Ureter (tissue), 1 donor: ENCODE measurements around the gene PYDC2. TPM values are rescaled to one million over a fixed set of nuclear protein-coding genes. Genes with fewer than 3 reads are reported as not detected.

Experiments
- DNase-seq: peaks from one replicate; pipeline ENCODE4 v3.0.0-alpha.2; 2020; ENCODE audit warnings: low spot score
- total RNA-seq: library from RNA; stranded (reverse); gene quantifications from one replicate; pipeline ENCODE4 v1.2.4, GENCODE V29; 2023
- donor health status: DM: yes; HTN: yes; CAD: no.

PYDC2 gene
- not detected for total RNA-seq

DNA sequence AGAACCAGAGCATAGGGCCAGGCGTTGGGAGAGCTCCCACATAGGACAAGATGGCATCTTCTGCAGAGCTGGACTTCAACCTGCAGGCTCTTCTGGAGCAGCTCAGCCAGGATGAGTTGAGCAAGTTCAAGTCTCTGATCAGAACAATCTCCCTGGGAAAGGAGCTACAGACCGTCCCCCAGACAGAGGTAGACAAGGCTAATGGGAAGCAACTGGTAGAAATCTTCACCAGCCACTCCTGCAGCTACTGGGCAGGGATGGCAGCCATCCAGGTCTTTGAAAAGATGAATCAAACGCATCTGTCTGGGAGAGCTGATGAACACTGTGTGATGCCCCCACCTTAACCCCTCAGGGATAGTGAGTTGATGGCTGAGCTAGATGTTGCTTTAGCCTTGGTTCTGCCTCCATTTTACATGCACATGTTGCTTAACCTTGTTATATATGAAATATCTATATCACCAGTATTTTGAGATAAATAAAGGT, at the start of gene PYDC2:
TSS of gene PYDC2 (plus strand) at position 51 of the 483 bp plus-strand sequence. CDS start at position 51, 0 bp downstream.
- DNase-seq, result no peak

DNA sequence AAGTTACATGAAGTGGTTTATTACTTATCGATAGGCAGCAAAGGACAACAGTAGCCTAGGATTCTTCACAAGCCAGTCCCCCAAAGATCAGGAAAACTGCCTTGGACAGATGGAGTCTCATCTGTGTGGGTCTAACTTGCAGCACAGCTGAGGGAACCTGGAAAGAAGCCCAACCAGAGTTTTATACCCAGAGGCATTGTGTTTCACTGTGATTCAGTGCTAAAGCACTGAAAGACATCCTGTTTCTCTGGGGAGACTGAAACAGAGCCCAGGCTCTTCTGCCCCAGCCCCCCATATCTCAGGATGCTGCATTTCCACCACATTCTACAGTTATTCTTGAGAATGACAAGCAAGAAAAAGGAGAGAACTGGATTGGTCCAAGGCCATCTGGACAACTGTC, 48.2 kb upstream of the PYDC2 start:
- no peak for DNase-seq

DNA sequence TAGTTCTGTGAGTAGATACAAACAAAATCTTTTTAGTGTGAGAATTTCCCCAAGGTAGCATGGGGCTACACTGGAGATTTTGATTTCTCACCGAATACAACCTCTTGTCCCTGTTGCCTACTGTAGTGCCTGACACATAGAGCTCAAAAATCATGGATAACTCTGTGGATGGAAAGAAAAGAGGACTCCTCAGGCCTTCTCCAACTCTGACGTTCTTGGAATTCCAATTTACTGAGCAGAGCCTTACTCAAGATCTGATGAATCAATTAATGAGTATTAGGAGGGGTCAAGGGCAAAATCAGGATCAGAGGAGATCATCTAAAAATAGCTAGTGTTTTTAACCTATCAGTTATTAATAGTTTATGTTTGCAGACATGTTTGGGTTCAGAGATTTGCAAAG, 46.7 kb upstream of the PYDC2 start:
- no peak for DNase-seq

DNA sequence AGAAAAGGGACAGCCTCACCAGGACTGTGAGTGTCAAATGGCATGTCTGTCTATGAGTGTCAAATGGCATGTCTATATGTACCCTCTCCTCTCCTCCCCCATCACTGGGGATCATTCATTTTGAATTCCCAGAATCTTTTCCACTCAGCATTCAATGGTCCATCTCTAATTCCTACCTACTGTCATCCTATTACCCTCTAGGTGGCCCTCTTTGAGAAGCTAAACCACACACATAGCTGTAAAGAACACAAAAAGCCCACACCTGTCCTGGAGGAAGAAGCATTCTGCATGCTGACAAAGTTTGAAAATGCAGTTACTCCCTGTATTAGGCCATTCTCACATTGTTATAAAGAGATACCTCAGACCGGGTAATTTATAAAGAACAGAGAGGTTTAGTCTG, 46.2 kb upstream of the PYDC2 start:
- no peak for DNase-seq

DNA sequence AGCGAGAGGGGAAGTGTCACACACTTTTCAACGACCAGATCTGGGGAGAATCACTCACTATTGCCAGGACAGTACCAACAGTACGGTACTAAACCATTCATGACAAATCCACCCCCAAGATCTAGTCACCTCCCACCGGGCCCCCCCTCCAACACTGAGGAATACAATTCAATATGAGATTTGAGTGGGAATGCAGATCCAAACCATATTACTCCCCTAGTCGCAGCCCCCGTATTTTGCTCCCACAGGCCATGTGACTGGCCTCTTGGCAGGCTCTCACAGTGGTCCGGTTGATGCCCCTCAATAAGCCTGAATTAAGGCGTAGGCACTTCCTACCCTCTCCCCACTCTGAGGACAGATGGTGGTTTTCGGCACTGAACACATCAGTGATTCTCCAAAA, 45.4 kb upstream of the PYDC2 start:
- no peak for DNase-seq

DNA sequence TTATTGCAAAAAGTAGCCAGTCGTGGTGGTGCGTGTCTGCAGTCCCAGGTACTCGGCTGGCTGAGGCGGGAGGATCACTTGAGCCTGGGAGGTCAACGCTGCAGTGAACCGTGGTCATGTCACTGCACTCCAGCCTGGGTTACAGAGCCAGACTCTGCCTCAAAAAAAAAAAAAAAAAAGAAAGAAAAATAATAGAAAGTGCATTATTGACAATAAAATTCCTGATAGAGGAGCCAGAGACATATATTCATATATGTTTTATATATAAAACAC, 43.6 kb upstream of the PYDC2 start:
- no peak for DNase-seq

- no peak for DNase-seq
These were observed 40.2 kb upstream of the PYDC2 start for GRCh38 chr3:191420771-191421170.

GRCh38 chr3:191424881-191425280, 36.1 kb upstream of the PYDC2 start:
- no peak for DNase-seq

DNA sequence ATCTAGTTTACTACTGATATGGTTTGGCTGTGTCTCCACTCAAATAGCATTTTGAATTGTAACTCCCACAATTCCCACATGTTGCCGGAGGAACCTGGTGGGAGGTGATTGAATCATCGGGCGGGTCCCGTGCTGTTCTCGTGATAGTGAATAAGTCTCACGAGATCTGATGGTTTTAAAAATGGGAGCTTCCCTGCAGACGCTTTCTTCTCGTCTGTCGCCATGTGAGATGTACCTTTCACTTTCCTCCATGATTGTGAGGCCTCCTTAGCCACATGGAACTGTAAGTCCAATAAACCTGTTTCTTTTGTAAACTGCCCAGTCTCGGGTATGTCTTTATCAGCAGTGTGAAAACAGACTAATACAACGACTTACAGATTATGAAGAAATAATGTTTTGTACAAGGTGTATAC, 35.6 kb upstream of the PYDC2 start:
- DNase-seq, result no peak

- no peak for DNase-seq
These were observed 34.7 kb upstream of the PYDC2 start for GRCh38 chr3:191426311-191426710.

GRCh38 chr3:191428177-191428576, 32.8 kb upstream of the PYDC2 start:
- DNase-seq, result no peak

- no peak for DNase-seq
These were observed 30.9 kb upstream of the PYDC2 start for GRCh38 chr3:191430103-191430502.

GRCh38 chr3:191431160-191431822, 29.7 kb upstream of the PYDC2 start:
- DNase-seq, result no peak

DNA sequence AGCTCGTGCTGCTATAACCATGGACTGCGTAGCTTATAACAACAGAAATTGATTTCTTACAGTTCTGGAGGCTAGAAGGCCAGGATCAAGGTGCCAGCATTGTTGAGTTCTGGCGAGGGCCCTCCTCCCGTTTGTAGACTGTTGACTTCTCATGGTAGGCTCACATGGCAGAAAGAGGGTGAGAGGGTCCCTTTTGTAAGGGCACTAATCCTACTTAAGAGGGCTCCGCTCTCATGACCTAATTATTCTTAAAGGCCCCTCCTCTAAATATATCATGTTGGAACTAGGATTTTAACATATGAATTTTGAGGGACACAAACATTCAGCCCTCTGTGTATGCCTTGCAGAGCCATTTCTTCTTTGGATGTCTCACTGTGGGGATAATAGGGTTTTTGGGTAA, 28.8 kb upstream of the PYDC2 start:
- DNase-seq, result no peak

DNA sequence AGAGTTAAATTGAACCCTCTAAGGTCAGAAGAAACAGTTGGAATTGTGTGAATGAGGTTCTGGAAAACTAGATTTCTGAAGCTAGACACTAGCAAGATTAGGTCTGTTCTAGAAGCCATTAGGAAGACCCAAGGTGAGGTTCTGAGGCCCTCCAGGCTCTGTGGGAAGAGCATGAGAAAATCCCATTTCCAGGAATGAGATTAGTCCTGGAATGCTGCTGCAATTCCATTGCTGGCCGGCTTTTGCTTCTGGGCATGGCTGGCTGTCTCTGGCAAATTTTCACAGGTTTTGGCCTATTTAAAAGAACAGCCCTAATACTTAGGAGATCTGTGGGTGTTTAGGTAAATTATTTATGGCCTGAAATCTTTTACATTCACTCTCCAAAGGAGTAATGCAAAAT, 26.9 kb upstream of the PYDC2 start:
- no peak for DNase-seq

DNA sequence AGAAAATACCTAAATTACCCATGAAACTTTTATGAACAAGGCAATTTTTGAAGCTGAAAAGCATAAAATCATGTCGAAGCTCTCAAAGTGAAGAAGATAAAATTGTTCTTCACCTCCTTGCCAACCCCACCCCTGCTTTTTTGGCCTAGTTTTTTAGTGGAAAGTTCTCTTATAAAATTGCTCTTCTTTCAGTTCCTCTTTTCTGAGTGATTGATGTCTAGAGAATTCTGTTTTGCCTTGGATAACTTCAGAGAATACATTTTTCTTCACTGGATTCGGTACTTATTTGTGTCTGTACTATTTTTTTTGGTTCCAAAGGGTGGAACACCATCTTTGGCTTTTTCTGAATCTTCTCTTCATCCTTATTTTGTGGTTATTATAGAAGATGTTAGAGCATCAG, 25.0 kb upstream of the PYDC2 start:
- DNase-seq, result no peak

DNA sequence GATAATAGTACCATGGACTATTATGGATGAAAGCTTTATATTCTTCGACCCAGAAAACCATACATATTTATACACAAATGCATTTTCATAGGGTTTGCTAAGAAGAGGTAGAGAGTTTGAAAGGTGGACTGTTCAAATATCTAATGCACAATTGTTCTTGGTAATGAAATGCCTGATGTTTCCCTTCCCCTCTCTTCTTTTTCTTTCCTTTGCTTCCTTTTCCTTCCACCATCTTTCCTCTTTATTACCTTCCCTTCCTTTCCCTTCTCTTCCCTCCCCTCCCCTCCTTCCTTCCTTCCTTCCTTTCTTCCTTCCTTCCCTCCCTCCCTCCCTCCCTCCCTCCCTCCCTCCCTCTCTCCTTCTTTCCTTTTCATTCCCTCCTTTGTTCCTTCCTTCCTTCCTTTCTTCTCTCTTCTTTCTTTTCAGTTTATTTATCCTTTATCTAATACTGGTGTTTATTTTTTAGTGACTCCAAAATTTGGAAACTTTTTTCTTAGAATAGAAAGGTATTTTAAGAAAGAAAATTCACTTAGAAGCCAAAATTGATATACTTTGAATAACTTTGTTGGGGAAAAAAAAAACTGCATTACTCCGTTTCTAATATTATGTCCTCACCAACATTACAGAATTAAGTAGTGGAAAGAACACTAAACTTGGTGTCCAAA, 22.7 kb upstream of the PYDC2 start:
- DNase-seq, result no peak

DNA sequence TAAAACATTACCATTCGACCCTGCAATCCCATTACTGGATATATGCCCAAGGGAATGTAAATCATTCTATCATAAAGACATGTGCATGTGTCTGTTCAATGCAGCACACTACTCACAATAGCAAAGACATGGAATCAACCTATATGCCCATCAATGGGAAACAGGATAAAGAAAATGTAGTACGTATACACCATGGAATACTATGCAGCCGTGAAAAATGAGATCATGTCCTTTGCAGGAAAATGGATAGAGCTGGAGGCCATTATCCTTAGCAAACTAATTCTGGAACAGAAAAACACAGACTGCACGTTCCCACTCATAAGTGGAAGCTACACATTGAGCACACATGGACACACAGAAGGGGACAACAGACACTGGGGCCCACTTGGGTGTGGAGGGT, 20.4 kb upstream of the PYDC2 start:
- DNase-seq, result no peak

GRCh38 chr3:191441687-191442086, 19.3 kb upstream of the PYDC2 start:
- no peak for DNase-seq

GRCh38 chr3:191444569-191444968, 16.4 kb upstream of the PYDC2 start:
- no peak for DNase-seq

DNA sequence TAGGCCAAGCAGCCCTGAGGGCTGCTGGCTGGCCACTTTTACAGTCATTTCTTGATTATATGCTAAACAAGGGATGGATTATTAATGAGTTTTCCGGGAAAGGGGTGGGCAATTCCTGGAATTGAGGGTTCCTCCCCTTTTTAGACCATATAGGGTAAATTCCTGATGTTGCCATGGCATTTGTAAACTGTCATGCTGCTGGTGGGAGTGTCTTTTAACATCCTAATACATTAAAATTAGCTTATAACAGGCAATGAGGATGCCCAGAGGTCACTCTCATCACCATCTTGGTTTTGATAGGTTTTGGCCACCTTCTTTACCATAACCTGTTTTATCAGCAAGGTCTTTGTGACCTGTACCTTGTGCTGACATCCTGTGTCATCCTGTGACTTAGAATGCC, 11.7 kb upstream of the PYDC2 start:
- no peak for DNase-seq

GRCh38 chr3:191455257-191455952, 5.6 kb upstream of the PYDC2 start:
- no peak for DNase-seq

DNA sequence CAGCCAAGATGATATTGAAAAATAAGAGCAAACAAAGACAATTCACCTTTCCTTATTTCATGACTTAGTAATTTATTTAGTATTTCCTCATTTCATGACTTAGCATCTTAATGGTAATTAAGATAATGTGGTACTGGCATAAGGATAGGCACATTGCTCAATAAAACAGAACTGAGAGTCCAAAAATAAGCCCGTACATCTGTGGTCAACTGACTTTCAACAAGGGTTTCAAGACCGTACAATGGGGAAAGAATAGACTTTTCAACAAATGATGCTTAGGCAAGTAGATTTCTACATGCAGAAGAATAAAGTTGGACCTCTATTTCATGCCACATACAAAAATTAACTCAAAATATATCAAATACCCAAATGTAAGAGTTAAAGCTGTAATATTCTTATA, 603 bp upstream of the PYDC2 start:
- no peak for DNase-seq
